BLaER1 (cell line): ENCODE measurements around the gene COA1.
"Not testable (repeated sequence)": the region's sequence is repeated elsewhere in the genome, so short reads cannot be mapped to it uniquely, and the experiment has no call there.

Experiments
- H3K27ac ChIP-seq: shearing (Covaris generic); formaldehyde crosslinking; 2 replicates; pipeline ENCODE4 v1.8.1; 2022
- H3K27me3 ChIP-seq: shearing (Covaris generic); formaldehyde crosslinking; 2 replicates; pipeline ENCODE4 v1.8.1; 2022
- H3K36me3 ChIP-seq: shearing (Covaris generic); formaldehyde crosslinking; 2 replicates; pipeline ENCODE4 v1.8.1; 2022
- H3K4me1 ChIP-seq: shearing (Covaris generic); formaldehyde crosslinking; 2 replicates; pipeline ENCODE4 v1.8.1; 2022
- H3K4me2 ChIP-seq: shearing (Covaris generic); formaldehyde crosslinking; 2 replicates; pipeline ENCODE4 v1.8.1; 2022
- H3K4me3 ChIP-seq: shearing (Covaris generic); formaldehyde crosslinking; 2 replicates; pipeline ENCODE4 v1.8.1; 2022
- H3K9ac ChIP-seq: shearing (Covaris generic); formaldehyde crosslinking; 2 replicates; pipeline ENCODE4 v1.8.1; 2022
- H3K9me3 ChIP-seq: shearing (Covaris generic); formaldehyde crosslinking; 2 replicates; pipeline ENCODE4 v1.8.1; 2022
- H4K20me1 ChIP-seq: shearing (Covaris generic); formaldehyde crosslinking; 2 replicates; pipeline ENCODE4 v1.8.1; 2022
- Cebpa-rat ChIP-seq: shearing (Covaris generic); IDR thresholded peaks from 2 replicates; pipeline ENCODE4 v1.8.1; 2022

The COA1 gene

DNA sequence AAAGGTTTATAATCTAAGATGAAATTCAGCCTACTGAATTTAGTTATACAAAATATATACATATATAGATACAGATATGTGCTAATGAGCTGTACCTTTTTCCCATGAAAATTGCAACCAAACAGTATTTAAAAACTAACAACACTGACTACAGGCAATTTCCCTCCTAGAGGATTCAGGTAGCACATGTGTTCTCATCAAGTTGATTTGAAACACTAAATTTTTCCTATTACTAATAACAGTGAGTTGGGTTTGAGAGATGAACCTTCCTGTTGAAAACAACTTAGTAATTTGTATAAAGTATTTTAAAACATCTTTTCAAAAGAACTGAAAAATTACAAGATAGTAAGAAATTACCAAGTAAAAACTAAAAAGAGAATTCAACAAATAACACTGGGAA lies 51.5 kb downstream of the COA1 start:
- Histone ChIP-seq H3K27ac (no peak overlapping the region), H3K36me3 (peaks cover 19% of the 10 kb centered on the region; the same call in 1 of the 2 replicates), H3K9ac (no peak overlapping the region), H3K9me3 (peaks cover 69% of the 10 kb centered on the region), H4K20me1 (peaks cover 27% of the 10 kb centered on the region; the same call in 1 of the 2 replicates), H3K4me2 (no peak overlapping the region), H3K4me3 (no peak overlapping the region), H3K4me1 (no peaks in the 10 kb centered on the region), H3K27me3 (no peaks in the 10 kb centered on the region)
- TF ChIP-seq Cebpa-rat: no peak

DNA sequence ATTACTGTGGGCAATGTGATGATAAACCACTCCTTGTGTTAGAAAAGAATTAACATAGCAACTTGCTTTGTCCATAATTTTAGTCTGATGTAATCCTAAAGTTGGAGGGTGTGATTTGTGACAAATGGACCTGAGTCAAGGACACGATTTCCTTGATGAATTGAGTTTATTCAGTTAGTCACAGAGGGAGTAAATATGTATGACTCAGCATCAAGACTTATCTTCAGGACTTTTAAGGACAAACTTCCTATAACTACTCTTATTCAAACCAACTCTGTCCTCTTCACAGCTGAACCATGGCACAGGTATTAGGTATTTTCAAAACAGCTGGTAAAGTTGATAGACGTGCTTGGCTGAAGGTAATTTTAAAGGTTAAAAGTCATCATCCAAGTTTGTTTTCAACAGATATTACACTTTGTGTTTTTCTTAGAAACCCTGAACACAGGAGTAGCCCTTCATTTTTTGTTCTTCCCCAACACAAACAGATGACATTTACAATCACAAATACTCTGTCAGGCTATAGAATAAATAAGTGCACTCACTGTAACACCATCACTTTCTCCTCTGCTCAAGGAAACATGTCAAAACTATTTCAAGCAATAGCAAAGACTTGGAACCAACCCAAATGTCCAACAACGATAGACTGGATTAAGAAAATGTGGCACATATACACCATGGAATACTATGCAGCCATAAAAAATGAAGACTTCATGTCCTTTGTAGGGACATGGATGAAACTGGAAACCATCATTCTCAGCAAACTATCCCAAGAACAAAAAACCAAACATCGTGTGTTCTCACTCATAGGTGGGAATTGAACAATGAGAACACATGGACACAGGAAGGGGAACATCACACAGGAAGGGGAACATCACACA lies 54.5 kb downstream of the COA1 start:
- no peak overlapping the region for H3K27ac ChIP-seq
- peaks cover 12% of the 10 kb centered on the region; the same call in 1 of the 2 replicates for H4K20me1 ChIP-seq
- no peak overlapping the region for H3K9ac ChIP-seq
- peaks cover 35% of the 10 kb centered on the region for H3K36me3 ChIP-seq
- no peak overlapping the region for H3K4me2 ChIP-seq
- H3K4me3 ChIP-seq: no peak overlapping the region
- TF ChIP-seq Cebpa-rat: no peak
- peaks cover 79% of the 10 kb centered on the region for H3K9me3 ChIP-seq
- no peaks in the 10 kb centered on the region for H3K27me3 ChIP-seq
- no peaks in the 10 kb centered on the region for H3K4me1 ChIP-seq

- peaks cover 49% of the 10 kb centered on the region for H3K36me3 ChIP-seq
- H3K4me1 ChIP-seq, H3K27ac ChIP-seq, H3K27me3 ChIP-seq, H3K4me3 ChIP-seq, H3K4me2 ChIP-seq, H3K9ac ChIP-seq, H4K20me1 ChIP-seq: not testable (repeated sequence)
- peaks cover 84% of the 10 kb centered on the region for H3K9me3 ChIP-seq
Measured at GRCh38 chr7:43673243-43673976, 55.9 kb downstream of the COA1 start.

GRCh38 chr7:43671521-43671920 lies 57.8 kb downstream of the COA1 start:
- no peak overlapping the region for H3K4me2 ChIP-seq
- no peak overlapping the region for H3K9ac ChIP-seq
- no peaks in the 10 kb centered on the region for H3K4me1 ChIP-seq
- H3K27me3 ChIP-seq: no peaks in the 10 kb centered on the region
- H4K20me1 ChIP-seq: no peaks in the 10 kb centered on the region
- peaks cover 59% of the 10 kb centered on the region for H3K36me3 ChIP-seq
- H3K9me3 ChIP-seq: peaks cover 92% of the 10 kb centered on the region
- H3K27ac ChIP-seq: no peak overlapping the region
- TF ChIP-seq Cebpa-rat: no peak
- no peak overlapping the region for H3K4me3 ChIP-seq

- H3K36me3 ChIP-seq: peaks cover 62% of the 10 kb centered on the region
- H3K4me1 ChIP-seq: no peaks in the 10 kb centered on the region
- no peak overlapping the region for H3K27ac ChIP-seq
- no peak overlapping the region for H3K4me3 ChIP-seq
- H3K27me3 ChIP-seq: no peaks in the 10 kb centered on the region
- no peak for TF ChIP-seq Cebpa-rat
- no peaks in the 10 kb centered on the region for H4K20me1 ChIP-seq
- H3K4me2 ChIP-seq: no peak overlapping the region
- no peak overlapping the region for H3K9ac ChIP-seq
- peaks cover 91% of the 10 kb centered on the region for H3K9me3 ChIP-seq
Measured at GRCh38 chr7:43669286-43670081, 59.8 kb downstream of the COA1 start.

- Histone ChIP-seq H4K20me1 (no peaks in the 10 kb centered on the region), H3K27me3 (no peaks in the 10 kb centered on the region), H3K9me3 (peaks cover 88% of the 10 kb centered on the region), H3K27ac (no peak overlapping the region), H3K9ac (no peak overlapping the region), H3K4me3 (no peak overlapping the region), H3K4me2 (no peak overlapping the region), H3K4me1 (no peaks in the 10 kb centered on the region), H3K36me3 (peaks cover 65% of the 10 kb centered on the region)
- no peak for TF ChIP-seq Cebpa-rat
Measured at GRCh38 chr7:43668035-43668434, 61.3 kb downstream of the COA1 start.

DNA sequence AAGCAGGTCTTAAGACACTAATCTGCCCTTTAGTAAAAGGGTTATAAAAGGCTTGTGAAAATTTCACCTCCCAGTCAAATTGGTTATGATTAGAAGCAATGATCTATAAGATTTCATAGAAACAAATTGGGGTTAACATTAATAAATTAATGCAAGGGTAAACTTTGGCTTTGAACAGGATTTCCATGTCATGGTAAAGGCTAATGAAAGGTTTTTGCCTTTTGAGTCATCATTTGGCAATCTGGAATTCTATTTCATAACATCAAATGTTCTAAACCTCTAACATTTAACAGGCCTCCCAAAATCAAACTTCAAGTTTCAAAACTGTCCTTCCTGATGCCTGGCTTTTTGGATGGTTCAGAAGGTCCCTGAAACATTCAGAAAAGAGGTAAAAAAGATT lies 62.4 kb downstream of the COA1 start:
- Histone ChIP-seq H3K36me3 (peaks cover 67% of the 10 kb centered on the region), H3K27ac (no peak overlapping the region), H3K27me3 (no peaks in the 10 kb centered on the region), H4K20me1 (no peaks in the 10 kb centered on the region), H3K4me3 (no peak overlapping the region), H3K9me3 (peaks cover 85% of the 10 kb centered on the region), H3K4me2 (no peak overlapping the region), H3K9ac (no peak overlapping the region), H3K4me1 (no peaks in the 10 kb centered on the region)
- TF ChIP-seq Cebpa-rat: no peak

- Histone ChIP-seq H3K27ac (no peak overlapping the region), H3K4me3 (no peak overlapping the region), H4K20me1 (peaks cover 12% of the 10 kb centered on the region; the same call in 1 of the 2 replicates), H3K9ac (no peak overlapping the region), H3K4me1 (no peaks in the 10 kb centered on the region), H3K9me3 (peaks cover 70% of the 10 kb centered on the region), H3K4me2 (no peak overlapping the region), H3K36me3 (peaks cover 56% of the 10 kb centered on the region), H3K27me3 (no peaks in the 10 kb centered on the region)
- no peak for TF ChIP-seq Cebpa-rat
Measured at GRCh38 chr7:43664681-43665080, 64.6 kb downstream of the COA1 start.

DNA sequence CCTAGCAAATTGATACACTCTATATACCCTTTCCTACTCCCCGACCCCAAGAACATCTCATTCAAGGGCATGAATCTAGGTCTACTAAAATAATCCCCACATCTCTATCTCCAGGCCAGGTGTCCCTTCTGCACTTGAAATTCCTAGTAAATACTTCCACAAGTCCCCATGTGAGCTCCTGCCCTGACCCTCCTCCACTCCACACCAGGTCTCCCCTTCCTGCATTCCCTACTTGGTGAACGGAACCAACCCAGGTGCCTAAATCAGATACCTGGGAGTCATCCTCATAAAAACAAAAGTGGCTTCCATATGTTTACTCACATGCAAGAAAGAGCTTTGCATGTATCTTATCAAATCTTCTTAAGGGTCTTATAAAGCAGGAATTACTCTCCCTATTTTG lies 69.2 kb downstream of the COA1 start:
- Histone ChIP-seq H3K4me1 (no peaks in the 10 kb centered on the region), H3K27me3 (no peaks in the 10 kb centered on the region), H3K4me3 (no peak overlapping the region), H3K4me2 (no peak overlapping the region), H3K9ac (no peak overlapping the region), H4K20me1 (peaks cover 24% of the 10 kb centered on the region; the same call in 1 of the 2 replicates), H3K9me3 (peaks cover 30% of the 10 kb centered on the region), H3K27ac (no peak overlapping the region), H3K36me3 (peaks cover 62% of the 10 kb centered on the region)
- no peak for TF ChIP-seq Cebpa-rat

DNA sequence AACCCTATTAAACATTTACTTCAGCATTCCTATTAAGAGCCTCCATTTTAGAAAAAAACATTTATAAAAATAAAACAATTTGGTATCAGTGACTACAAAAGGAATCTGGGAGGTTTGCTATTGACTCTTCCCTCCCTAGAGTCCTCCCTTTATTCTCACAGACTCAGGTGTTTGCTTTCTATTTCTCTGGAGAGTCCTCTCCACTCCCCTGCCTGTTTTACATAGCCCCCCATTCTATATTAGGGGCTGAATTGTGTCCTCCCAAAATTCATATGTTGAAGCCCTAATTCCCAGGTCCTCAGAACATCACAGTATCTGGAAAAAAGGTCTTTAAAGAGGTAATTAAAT lies 69.8 kb downstream of the COA1 start:
- Histone ChIP-seq H3K4me2 (no peak overlapping the region), H3K9ac (no peak overlapping the region), H3K4me1 (no peaks in the 10 kb centered on the region), H4K20me1 (peaks cover 24% of the 10 kb centered on the region; the same call in 1 of the 2 replicates), H3K4me3 (no peak overlapping the region), H3K36me3 (peaks cover 64% of the 10 kb centered on the region), H3K9me3 (peaks cover 30% of the 10 kb centered on the region), H3K27me3 (no peaks in the 10 kb centered on the region), H3K27ac (no peak overlapping the region)
- TF ChIP-seq Cebpa-rat: no peak
